Liver (tissue), 9 donors: ENCODE data around the gene PSMB2. TPM values are rescaled to one million over a fixed set of nuclear protein-coding genes. Genes with fewer than 3 reads are reported as not detected.

ENCODE experiments used
- DNase-seq: peaks from one replicate; pipeline ENCODE4 v3.0.0-alpha.2; 2017; ENCODE audit warnings: low spot score
- H3K27ac ChIP-seq, 2 donors: one replicate each; pipeline ENCODE4 v1.7.0; 2013; ENCODE audit warnings: inconsistent platforms in 2 of 2, low read length in 2 of 2, control low read depth in 1 of 2, low read depth in 1 of 2, mild to moderate bottlenecking in 1 of 2
- H3K27me3 ChIP-seq, 4 donors: one replicate each; pipeline versions ENCODE4 v1.6.1 to v1.7.0; 2013; ENCODE audit warnings: low read length in 3 of 4, inconsistent platforms in 1 of 4, mild to moderate bottlenecking in 1 of 4, moderate library complexity in 1 of 4; ENCODE audit not compliant: control insufficient read depth in 4 of 4, insufficient read depth in 4 of 4
- H3K36me3 ChIP-seq, 4 donors: one replicate each; pipeline versions ENCODE4 v1.6.1 to v1.7.0; 2013; ENCODE audit warnings: low read length in 3 of 4, mild to moderate bottlenecking in 3 of 4, low read depth in 1 of 4, moderate library complexity in 1 of 4; ENCODE audit not compliant: control insufficient read depth in 4 of 4, insufficient read depth in 3 of 4
- H3K4me1 ChIP-seq, 4 donors: one replicate each; pipeline versions ENCODE4 v1.6.1 to v1.7.0; 2013; ENCODE audit warnings: low read length in 3 of 4, mild to moderate bottlenecking in 3 of 4, moderate library complexity in 1 of 4; ENCODE audit not compliant: control insufficient read depth in 4 of 4, insufficient read depth in 4 of 4
- H3K4me3 ChIP-seq, 3 donors: one replicate each; pipeline versions ENCODE4 v1.6.1 to v1.7.0; 2013; ENCODE audit warnings: low read length in 3 of 3, control low read depth in 1 of 3, low read depth in 1 of 3, mild to moderate bottlenecking in 1 of 3
- H3K9ac ChIP-seq, 2 donors: one replicate each; pipeline ENCODE4 v1.7.0; 2013; ENCODE audit warnings: low read length in 2 of 2, mild to moderate bottlenecking in 2 of 2, moderate library complexity in 2 of 2, control low read depth in 1 of 2, low read depth in 1 of 2
- H3K9me3 ChIP-seq, 4 donors: one replicate each; pipeline versions ENCODE4 v1.6.1 to v1.7.0; 2013; ENCODE audit warnings: low read length in 3 of 4; ENCODE audit not compliant: control insufficient read depth in 4 of 4
- EGR1 ChIP-seq, 2 donors: IDR thresholded peaks; 2 replicates each; pipeline ENCODE4 v1.6.1; 2016 to 2018; ENCODE audit warnings: antibody characterized with exemption in 2 of 2, low read depth in 2 of 2
- FOXA1 ChIP-seq: IDR thresholded peaks from 2 replicates; pipeline ENCODE4 v1.6.1; 2016; ENCODE audit warnings: antibody characterized with exemption
- FOXA2 ChIP-seq: IDR thresholded peaks from 2 replicates; pipeline ENCODE4 v1.6.1; 2016; ENCODE audit warnings: antibody characterized with exemption
- GABPA ChIP-seq, 2 donors: IDR thresholded peaks in 1 of 2; conservative IDR thresholded peaks in 1 of 2; 2 replicates each; pipeline ENCODE4 v1.6.1; 2016; ENCODE audit warnings: antibody characterized with exemption in 2 of 2, mild to moderate bottlenecking in 1 of 2, moderate library complexity in 1 of 2
- HNF4A ChIP-seq, 2 donors: conservative IDR thresholded peaks; 2 replicates each; pipeline ENCODE4 v1.6.1; 2016; ENCODE audit warnings: antibody characterized with exemption in 2 of 2, mild to moderate bottlenecking in 2 of 2
- HNF4G ChIP-seq: IDR thresholded peaks from 2 replicates; pipeline ENCODE4 v1.6.1; 2016; ENCODE audit warnings: antibody characterized with exemption
- JUND ChIP-seq, 2 donors: IDR thresholded peaks; 2 replicates each; pipeline ENCODE4 v1.6.1; 2016; ENCODE audit warnings: antibody characterized with exemption in 2 of 2
- NR2F2 ChIP-seq: IDR thresholded peaks from 2 replicates; pipeline ENCODE4 v1.6.1; 2016; ENCODE audit warnings: antibody characterized with exemption
- RAD21 ChIP-seq, 2 donors: IDR thresholded peaks; 2 replicates each; pipeline ENCODE4 v1.6.1; 2016; ENCODE audit warnings: antibody characterized with exemption in 2 of 2, mild to moderate bottlenecking in 2 of 2
- RXRA ChIP-seq, 2 donors: IDR thresholded peaks; 2 replicates each; pipeline ENCODE4 v1.6.1; 2017 to 2018; ENCODE audit warnings: antibody characterized with exemption in 2 of 2, mild to moderate bottlenecking in 1 of 2
- SP1 ChIP-seq: IDR thresholded peaks from 2 replicates; pipeline ENCODE4 v1.6.1; 2018; ENCODE audit warnings: antibody characterized with exemption, mild to moderate bottlenecking
- TAF1 ChIP-seq: conservative IDR thresholded peaks from 2 replicates; pipeline ENCODE4 v1.6.1; 2016; ENCODE audit warnings: antibody characterized with exemption, mild to moderate bottlenecking
- YY1 ChIP-seq: IDR thresholded peaks from 2 replicates; pipeline ENCODE4 v1.6.1; 2016; ENCODE audit warnings: antibody characterized with exemption, mild to moderate bottlenecking
- WGBS: extraction: QIAGEN DNeasy Blood & Tissue Kit; methylation state at CpG from one replicate; pipeline ENCODE4 v1.1.7; 2013; 5-methylcytosine and 5-hydroxymethylcytosine counted together
- polyA plus RNA-seq, 2 donors: library from polyadenylated mRNA; stranded (reverse) in 1 of 2; unstranded in 1 of 2; fragments of 200-250 nt in 1 of 2; fragments of >200 nt in 1 of 2; fragmentation: Nextera tagmentation in 1 of 2; extraction: Ambion mirVana in 1 of 2; gene quantifications; one replicate each; pipeline versions ENCODE4 v1.2.1 to v1.2.3, GENCODE V29; 2013 to 2015
- total RNA-seq, 2 donors: library from RNA; depleted of rRNA; stranded (reverse); fragments of >200 nt; gene quantifications; one replicate each; pipeline ENCODE4 v1.2.3, GENCODE V29; 2014
- TF ChIP-seq, protein P1 (sequence below): IDR thresholded peaks from 2 replicates; pipeline ENCODE4 v1.6.1; 2016; ENCODE audit warnings: antibody characterized with exemption
- TF ChIP-seq, protein P2 (sequence below): fragments of 150-350 bp; IDR thresholded peaks from 2 replicates; pipeline ENCODE4 v1.5.1; 2017; ENCODE audit warnings: improper control_type of control experiment, low read depth, low read length; ENCODE audit not compliant: missing input control
- TF ChIP-seq, protein P3 (sequence below): IDR thresholded peaks from 2 replicates; pipeline ENCODE4 v1.6.1; 2016; ENCODE audit warnings: antibody characterized with exemption
- TF ChIP-seq, protein P4 (sequence below): IDR thresholded peaks from 2 replicates; pipeline ENCODE4 v1.6.1; 2016; ENCODE audit warnings: antibody characterized with exemption
- TF ChIP-seq, protein P5 (sequence below): IDR thresholded peaks from 2 replicates; pipeline ENCODE4 v1.6.1; 2016; ENCODE audit warnings: antibody characterized with exemption, mild to moderate bottlenecking
- donor health status: healthy.
- donor health status: healthy.
- donor health status: healthy.
- donor health status: healthy.
- donor health status: healthy.

The PSMB2 gene
- total and polyA plus RNA-seq, 4 donors: 19.1 to 76.6 (median 40.8) TPM

DNA sequence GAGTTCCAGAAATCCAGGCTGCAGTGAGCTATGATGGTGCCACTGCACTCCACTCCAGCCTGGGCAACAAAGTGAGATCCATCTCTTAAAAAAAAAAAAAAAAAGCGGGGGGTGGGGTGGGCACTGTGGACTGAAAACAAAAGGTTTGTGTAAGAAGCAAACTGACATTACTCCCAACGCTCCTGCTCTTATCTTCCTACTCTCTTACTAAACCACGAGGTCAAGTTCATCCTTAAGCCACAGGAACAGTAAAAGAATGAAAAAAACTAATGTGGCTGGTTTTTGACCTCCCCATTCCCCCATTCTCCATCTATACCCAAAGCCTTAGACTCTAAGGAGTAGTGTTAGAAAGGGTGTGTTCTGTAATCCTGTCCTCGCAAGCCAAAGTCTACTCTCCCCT, 37.4 kb downstream of the PSMB2 start:
- no peaks in the 10 kb centered on the region for H3K9me3 ChIP-seq
- no peak for DNase-seq
- TF ChIP-seq EGR1 (IDR thresholded peaks at IDR 0.05; ENCODE audit: low read depth in 2 of 2) (no peak), GABPA (IDR thresholded peaks at IDR 0.05 in 1 of 2, conservative IDR thresholded peaks at IDR 0.05 in 1 of 2) (no peak), HNF4A (conservative IDR thresholded peaks at IDR 0.05) (no peak), TAF1 (no peak), RXRA (IDR thresholded peaks at IDR 0.05) (no peak), RAD21 (IDR thresholded peaks at IDR 0.05) (no peak), FOXA1 (no peak), JUND (IDR thresholded peaks at IDR 0.05) (no peak), NR2F2 (no peak), SP1 (no peak), HNF4G (no peak), YY1 (no peak), FOXA2 (no peak)
- TF ChIP-seq, protein P1, sequence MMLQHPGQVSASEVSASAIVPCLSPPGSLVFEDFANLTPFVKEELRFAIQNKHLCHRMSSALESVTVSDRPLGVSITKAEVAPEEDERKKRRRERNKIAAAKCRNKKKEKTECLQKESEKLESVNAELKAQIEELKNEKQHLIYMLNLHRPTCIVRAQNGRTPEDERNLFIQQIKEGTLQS: no peak
- TF ChIP-seq, protein P2, sequence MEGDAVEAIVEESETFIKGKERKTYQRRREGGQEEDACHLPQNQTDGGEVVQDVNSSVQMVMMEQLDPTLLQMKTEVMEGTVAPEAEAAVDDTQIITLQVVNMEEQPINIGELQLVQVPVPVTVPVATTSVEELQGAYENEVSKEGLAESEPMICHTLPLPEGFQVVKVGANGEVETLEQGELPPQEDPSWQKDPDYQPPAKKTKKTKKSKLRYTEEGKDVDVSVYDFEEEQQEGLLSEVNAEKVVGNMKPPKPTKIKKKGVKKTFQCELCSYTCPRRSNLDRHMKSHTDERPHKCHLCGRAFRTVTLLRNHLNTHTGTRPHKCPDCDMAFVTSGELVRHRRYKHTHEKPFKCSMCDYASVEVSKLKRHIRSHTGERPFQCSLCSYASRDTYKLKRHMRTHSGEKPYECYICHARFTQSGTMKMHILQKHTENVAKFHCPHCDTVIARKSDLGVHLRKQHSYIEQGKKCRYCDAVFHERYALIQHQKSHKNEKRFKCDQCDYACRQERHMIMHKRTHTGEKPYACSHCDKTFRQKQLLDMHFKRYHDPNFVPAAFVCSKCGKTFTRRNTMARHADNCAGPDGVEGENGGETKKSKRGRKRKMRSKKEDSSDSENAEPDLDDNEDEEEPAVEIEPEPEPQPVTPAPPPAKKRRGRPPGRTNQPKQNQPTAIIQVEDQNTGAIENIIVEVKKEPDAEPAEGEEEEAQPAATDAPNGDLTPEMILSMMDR: no peak
- TF ChIP-seq, protein P3, sequence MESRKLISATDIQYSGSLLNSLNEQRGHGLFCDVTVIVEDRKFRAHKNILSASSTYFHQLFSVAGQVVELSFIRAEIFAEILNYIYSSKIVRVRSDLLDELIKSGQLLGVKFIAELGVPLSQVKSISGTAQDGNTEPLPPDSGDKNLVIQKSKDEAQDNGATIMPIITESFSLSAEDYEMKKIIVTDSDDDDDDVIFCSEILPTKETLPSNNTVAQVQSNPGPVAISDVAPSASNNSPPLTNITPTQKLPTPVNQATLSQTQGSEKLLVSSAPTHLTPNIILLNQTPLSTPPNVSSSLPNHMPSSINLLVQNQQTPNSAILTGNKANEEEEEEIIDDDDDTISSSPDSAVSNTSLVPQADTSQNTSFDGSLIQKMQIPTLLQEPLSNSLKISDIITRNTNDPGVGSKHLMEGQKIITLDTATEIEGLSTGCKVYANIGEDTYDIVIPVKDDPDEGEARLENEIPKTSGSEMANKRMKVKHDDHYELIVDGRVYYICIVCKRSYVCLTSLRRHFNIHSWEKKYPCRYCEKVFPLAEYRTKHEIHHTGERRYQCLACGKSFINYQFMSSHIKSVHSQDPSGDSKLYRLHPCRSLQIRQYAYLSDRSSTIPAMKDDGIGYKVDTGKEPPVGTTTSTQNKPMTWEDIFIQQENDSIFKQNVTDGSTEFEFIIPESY: no peak
- TF ChIP-seq, protein P4, sequence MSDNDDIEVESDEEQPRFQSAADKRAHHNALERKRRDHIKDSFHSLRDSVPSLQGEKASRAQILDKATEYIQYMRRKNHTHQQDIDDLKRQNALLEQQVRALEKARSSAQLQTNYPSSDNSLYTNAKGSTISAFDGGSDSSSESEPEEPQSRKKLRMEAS: no peak
- TF ChIP-seq, protein P5, sequence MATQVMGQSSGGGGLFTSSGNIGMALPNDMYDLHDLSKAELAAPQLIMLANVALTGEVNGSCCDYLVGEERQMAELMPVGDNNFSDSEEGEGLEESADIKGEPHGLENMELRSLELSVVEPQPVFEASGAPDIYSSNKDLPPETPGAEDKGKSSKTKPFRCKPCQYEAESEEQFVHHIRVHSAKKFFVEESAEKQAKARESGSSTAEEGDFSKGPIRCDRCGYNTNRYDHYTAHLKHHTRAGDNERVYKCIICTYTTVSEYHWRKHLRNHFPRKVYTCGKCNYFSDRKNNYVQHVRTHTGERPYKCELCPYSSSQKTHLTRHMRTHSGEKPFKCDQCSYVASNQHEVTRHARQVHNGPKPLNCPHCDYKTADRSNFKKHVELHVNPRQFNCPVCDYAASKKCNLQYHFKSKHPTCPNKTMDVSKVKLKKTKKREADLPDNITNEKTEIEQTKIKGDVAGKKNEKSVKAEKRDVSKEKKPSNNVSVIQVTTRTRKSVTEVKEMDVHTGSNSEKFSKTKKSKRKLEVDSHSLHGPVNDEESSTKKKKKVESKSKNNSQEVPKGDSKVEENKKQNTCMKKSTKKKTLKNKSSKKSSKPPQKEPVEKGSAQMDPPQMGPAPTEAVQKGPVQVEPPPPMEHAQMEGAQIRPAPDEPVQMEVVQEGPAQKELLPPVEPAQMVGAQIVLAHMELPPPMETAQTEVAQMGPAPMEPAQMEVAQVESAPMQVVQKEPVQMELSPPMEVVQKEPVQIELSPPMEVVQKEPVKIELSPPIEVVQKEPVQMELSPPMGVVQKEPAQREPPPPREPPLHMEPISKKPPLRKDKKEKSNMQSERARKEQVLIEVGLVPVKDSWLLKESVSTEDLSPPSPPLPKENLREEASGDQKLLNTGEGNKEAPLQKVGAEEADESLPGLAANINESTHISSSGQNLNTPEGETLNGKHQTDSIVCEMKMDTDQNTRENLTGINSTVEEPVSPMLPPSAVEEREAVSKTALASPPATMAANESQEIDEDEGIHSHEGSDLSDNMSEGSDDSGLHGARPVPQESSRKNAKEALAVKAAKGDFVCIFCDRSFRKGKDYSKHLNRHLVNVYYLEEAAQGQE: no peak
- H3K36me3 ChIP-seq: peaks cover 28 to 62% (median 53%) of the 10 kb centered on the region in 4 donors
- no peak overlapping the region for H3K4me3 ChIP-seq
- no peak overlapping the region for H3K9ac ChIP-seq
- H3K4me1 ChIP-seq: no peaks in the 10 kb centered on the region
- H3K27ac ChIP-seq: no peak overlapping the region
- 92% methylated on average over 4 of the region's 4 CpGs for WGBS
- no peaks in the 10 kb centered on the region for H3K27me3 ChIP-seq
